Peyer's patch (tissue), 4 donors: ENCODE measurements around the gene OR52K2.

Source experiments
- CTCF ChIP-seq, 6 experiments: fragments of 450-650 bp in 4 of 6; fragments of 200-600 bp in 2 of 6; sonication (generic) in 1 of 6; IDR thresholded peaks; one replicate each; pipeline ENCODE4 v1.5.1; 2017 to 2019; ENCODE audit warnings: antibody characterized with exemption in 6 of 6, mild to moderate bottlenecking in 3 of 6, moderate library complexity in 1 of 6
- POLR2A ChIP-seq, 2 donors: fragments of 450-650 bp; IDR thresholded peaks; one replicate each; pipeline ENCODE4 v1.5.1; 2017; ENCODE audit warnings: antibody characterized with exemption in 2 of 2, mild to moderate bottlenecking in 2 of 2, moderate library complexity in 2 of 2

- TF ChIP-seq CTCF (IDR thresholded peaks at IDR 0.05) (no peak), POLR2A (IDR thresholded peaks at IDR 0.05) (no peak)
Measured at GRCh38 chr11:4416306-4416705, 32.8 kb upstream of the OR52K2 start.
